BJ (cell line): ENCODE measurements around the gene MSRB3. TPM values are rescaled to one million over a fixed set of nuclear protein-coding genes. Genes with fewer than 3 reads are reported as not detected.

ENCODE experiments used
- CTCF ChIA-PET: fragments of 350-600 bp; formaldehyde crosslinking; extraction: SDS; loops from one replicate; lab custom pipeline; 2021; ENCODE audit warnings: antibody characterized with exemption, inconsistent platforms; lab: Yijun Ruan, JAX
- POLR2A ChIA-PET: fragments of 300-600 bp; sonication (Branson Sonifier 250); formaldehyde crosslinking; extraction: SDS; loops from one replicate; lab custom pipeline; 2021; ENCODE audit warnings: antibody characterized with exemption; lab: Charles Lee
- DNase-seq: peaks from one replicate; pipeline ENCODE4 v3.0.0-alpha.2; 2011; ENCODE audit warnings: low read depth
- H3K27me3 ChIP-seq: 2 replicates; pipeline ENCODE4 v1.6.0; 2011; ENCODE audit warnings: low read length; ENCODE audit not compliant: control insufficient read depth, insufficient read depth
- H3K36me3 ChIP-seq: 2 replicates; pipeline ENCODE4 v1.5.1; 2011; ENCODE audit warnings: low read length; ENCODE audit not compliant: control insufficient read depth, insufficient read depth
- H3K4me3 ChIP-seq: 2 replicates; pipeline ENCODE4 v1.5.1; 2011; ENCODE audit warnings: low read depth, mild to moderate bottlenecking, control low read depth, low read length
- polyA plus RNA-seq: library from polyadenylated mRNA; depleted of rRNA; stranded (reverse); fragments of >200 nt; gene quantifications from 2 replicates; pipeline ENCODE4 v1.2.3, GENCODE V29; 2011
- TF ChIP-seq, protein P1 (sequence below): IDR thresholded peaks from 2 replicates; pipeline ENCODE4 v1.5.1; 2011; ENCODE audit warnings: low read depth, mild to moderate bottlenecking, control low read depth, inconsistent platforms, low read length, moderate library complexity; ENCODE audit not compliant: insufficient read depth

MSRB3 gene
- polyA plus RNA-seq, 1 experiment: 76.0 TPM

DNA sequence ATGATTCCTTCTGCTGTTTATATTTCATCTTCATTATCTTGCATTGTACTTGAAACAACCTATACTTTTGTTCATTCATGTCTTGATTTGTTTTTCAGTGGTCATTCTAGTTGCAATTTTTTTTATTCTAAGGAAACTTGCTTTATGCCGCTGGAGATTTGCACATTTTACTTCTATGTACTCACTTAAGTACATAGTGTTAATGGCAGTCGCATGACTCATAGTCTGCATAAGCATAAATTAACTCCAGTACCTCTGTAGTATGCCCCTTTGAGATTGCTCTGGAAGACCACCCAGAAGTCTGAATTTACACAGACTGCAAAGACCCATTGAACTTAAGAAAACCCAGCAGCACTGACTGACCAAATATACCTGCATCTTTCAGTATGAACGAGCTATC lies 77.0 kb downstream of the MSRB3 start:
- H3K4me3 ChIP-seq: no peak overlapping the region
- no peaks in the 10 kb centered on the region for H3K36me3 ChIP-seq
- DNase-seq: no peak
- ChIA-PET CTCF (no interaction called here), POLR2A (no interaction called here)
- TF ChIP-seq, protein P1, sequence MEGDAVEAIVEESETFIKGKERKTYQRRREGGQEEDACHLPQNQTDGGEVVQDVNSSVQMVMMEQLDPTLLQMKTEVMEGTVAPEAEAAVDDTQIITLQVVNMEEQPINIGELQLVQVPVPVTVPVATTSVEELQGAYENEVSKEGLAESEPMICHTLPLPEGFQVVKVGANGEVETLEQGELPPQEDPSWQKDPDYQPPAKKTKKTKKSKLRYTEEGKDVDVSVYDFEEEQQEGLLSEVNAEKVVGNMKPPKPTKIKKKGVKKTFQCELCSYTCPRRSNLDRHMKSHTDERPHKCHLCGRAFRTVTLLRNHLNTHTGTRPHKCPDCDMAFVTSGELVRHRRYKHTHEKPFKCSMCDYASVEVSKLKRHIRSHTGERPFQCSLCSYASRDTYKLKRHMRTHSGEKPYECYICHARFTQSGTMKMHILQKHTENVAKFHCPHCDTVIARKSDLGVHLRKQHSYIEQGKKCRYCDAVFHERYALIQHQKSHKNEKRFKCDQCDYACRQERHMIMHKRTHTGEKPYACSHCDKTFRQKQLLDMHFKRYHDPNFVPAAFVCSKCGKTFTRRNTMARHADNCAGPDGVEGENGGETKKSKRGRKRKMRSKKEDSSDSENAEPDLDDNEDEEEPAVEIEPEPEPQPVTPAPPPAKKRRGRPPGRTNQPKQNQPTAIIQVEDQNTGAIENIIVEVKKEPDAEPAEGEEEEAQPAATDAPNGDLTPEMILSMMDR: no peak
- H3K27me3 ChIP-seq: no peaks in the 10 kb centered on the region

DNA sequence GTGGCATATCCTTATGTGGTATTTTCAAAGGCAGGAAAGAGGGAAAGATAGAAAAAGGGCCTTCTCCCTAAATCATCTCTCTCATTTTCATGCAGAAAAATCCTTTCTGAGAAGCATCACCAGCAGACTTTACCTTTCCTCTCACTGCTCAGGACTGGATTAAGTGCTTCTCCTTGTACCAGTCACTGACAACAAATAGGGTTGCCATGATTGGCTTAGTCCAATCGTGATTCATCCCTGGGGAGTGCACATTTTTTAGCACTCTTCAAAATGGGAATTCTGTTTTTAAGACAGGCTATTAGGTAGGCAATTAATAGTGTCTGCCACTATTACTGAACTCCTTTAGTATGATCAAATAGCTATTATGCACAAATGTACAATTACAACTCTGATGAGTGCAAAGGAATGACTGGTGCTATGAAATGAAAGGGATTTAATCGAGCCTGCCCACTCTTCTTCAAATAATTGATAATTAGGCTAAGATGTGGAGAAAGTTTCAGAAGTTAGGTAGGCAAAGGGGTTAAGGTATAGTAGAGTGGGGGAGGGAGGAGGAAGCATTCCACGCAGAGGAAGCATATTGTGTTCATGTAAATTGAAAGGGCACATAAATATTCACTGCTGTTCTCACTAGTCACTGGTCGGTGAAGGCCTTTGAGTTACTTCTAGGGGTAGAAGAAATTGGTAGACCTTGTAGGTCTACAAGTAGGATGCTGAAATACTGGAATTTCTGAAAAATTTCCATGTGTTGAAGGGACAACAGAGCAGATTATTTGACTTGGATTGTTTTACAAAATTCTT lies 84.0 kb downstream of the MSRB3 start:
- ChIA-PET POLR2A (no interaction called here), CTCF (interaction anchor here (1.2 kb wide), 1 partner anchor 240 kb away, joined by 7 read pairs; no protein-coding TSS in a partner anchor)
- no peak for DNase-seq
- Histone ChIP-seq H3K27me3 (no peaks in the 10 kb centered on the region), H3K4me3 (no peak overlapping the region), H3K36me3 (no peaks in the 10 kb centered on the region)
- TF ChIP-seq, protein P1: no peak

DNA sequence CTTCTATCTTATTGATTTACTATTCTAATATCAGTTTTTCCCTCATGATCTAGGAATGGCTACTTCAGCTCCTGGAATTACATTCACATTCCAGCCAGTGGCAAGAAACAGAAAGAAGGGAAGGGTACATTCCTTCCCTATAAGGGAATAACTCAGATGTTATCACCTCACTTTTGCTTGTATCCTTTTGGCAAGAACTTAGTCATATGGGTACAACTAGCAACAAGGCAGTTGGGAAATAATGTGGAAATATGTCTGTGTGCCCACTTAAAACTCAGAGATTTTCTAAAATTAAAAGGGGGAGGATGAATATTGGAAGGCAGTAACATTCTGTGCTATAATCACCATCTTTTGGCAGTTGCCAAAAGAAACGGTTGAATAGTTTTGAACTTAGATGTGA lies 85.6 kb downstream of the MSRB3 start:
- no peak for DNase-seq
- POLR2A ChIA-PET: no interaction called here

DNA sequence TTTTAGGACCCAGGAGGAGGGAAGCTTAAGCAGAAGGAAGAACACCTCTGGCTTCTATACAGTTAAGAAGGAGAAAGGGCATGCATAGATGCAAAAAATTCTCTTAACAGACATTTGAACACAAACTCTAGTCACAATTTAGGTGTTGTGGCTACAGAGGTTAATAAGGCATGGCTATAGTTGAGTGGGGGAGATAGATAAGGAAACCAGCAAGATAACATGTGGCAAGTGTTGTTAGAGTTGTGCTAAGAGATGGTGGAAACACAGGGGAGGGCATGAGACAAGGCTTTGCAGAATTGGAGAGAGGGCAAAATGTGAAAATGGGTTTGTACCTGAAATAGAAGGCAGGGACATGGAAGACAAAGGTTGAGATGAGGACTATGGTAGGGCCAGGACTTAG lies 88.9 kb downstream of the MSRB3 start:
- Histone ChIP-seq H3K27me3 (no peaks in the 10 kb centered on the region), H3K36me3 (no peaks in the 10 kb centered on the region), H3K4me3 (no peak overlapping the region)
- ChIA-PET CTCF (no interaction called here), POLR2A (no interaction called here)
- no peak for DNase-seq
- TF ChIP-seq, protein P1: no peak

More for the DNA sequence above, 85.6 kb downstream of the MSRB3 start:
- Histone ChIP-seq H3K36me3 (no peaks in the 10 kb centered on the region), H3K4me3 (no peak overlapping the region), H3K27me3 (no peaks in the 10 kb centered on the region)
- CTCF ChIA-PET: no interaction called here
- TF ChIP-seq, protein P1: no peak

DNA sequence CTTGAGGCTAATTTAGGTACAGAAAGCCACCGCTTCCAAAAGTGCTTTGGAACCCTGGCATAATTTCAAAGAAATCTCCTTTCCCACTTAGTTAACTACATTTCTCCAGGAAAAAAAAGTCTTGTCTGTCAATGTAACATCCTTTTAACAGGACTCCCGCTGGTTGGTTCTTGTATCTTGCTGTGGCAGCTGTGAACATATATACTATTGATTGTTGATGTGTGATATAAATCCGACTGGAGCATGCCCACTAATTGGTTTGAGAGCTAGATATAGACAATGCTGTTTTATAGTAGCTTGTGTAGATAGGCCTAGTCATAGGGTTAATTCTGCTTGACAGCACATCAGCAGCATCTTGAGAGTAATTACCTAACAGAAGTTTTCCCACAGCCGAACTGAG lies 89.6 kb downstream of the MSRB3 start:
- TF ChIP-seq, protein P1: no peak
- no peaks in the 10 kb centered on the region for H3K27me3 ChIP-seq
- H3K4me3 ChIP-seq: no peak overlapping the region
- POLR2A ChIA-PET: no interaction called here
- no peak for DNase-seq
- CTCF ChIA-PET: no interaction called here
- no peaks in the 10 kb centered on the region for H3K36me3 ChIP-seq
